Liver (tissue), 9 donors: ENCODE measurements around the gene ASB13. TPM values are rescaled to one million over a fixed set of nuclear protein-coding genes. Genes with fewer than 3 reads are reported as not detected.

ENCODE experiments used
- DNase-seq: peaks from one replicate; pipeline ENCODE4 v3.0.0-alpha.2; 2017; ENCODE audit warnings: low spot score
- H3K27ac ChIP-seq, 2 donors: one replicate each; pipeline ENCODE4 v1.7.0; 2013; ENCODE audit warnings: inconsistent platforms in 2 of 2, low read length in 2 of 2, control low read depth in 1 of 2, low read depth in 1 of 2, mild to moderate bottlenecking in 1 of 2
- H3K27me3 ChIP-seq, 4 donors: one replicate each; pipeline versions ENCODE4 v1.6.1 to v1.7.0; 2013; ENCODE audit warnings: low read length in 3 of 4, inconsistent platforms in 1 of 4, mild to moderate bottlenecking in 1 of 4, moderate library complexity in 1 of 4; ENCODE audit not compliant: control insufficient read depth in 4 of 4, insufficient read depth in 4 of 4
- H3K36me3 ChIP-seq, 4 donors: one replicate each; pipeline versions ENCODE4 v1.6.1 to v1.7.0; 2013; ENCODE audit warnings: low read length in 3 of 4, mild to moderate bottlenecking in 3 of 4, low read depth in 1 of 4, moderate library complexity in 1 of 4; ENCODE audit not compliant: control insufficient read depth in 4 of 4, insufficient read depth in 3 of 4
- H3K4me1 ChIP-seq, 4 donors: one replicate each; pipeline versions ENCODE4 v1.6.1 to v1.7.0; 2013; ENCODE audit warnings: low read length in 3 of 4, mild to moderate bottlenecking in 3 of 4, moderate library complexity in 1 of 4; ENCODE audit not compliant: control insufficient read depth in 4 of 4, insufficient read depth in 4 of 4
- H3K4me3 ChIP-seq, 3 donors: one replicate each; pipeline versions ENCODE4 v1.6.1 to v1.7.0; 2013; ENCODE audit warnings: low read length in 3 of 3, control low read depth in 1 of 3, low read depth in 1 of 3, mild to moderate bottlenecking in 1 of 3
- H3K9ac ChIP-seq, 2 donors: one replicate each; pipeline ENCODE4 v1.7.0; 2013; ENCODE audit warnings: low read length in 2 of 2, mild to moderate bottlenecking in 2 of 2, moderate library complexity in 2 of 2, control low read depth in 1 of 2, low read depth in 1 of 2
- H3K9me3 ChIP-seq, 4 donors: one replicate each; pipeline versions ENCODE4 v1.6.1 to v1.7.0; 2013; ENCODE audit warnings: low read length in 3 of 4; ENCODE audit not compliant: control insufficient read depth in 4 of 4
- CTCF ChIP-seq: fragments of 150-350 bp; IDR thresholded peaks from 2 replicates; pipeline ENCODE4 v1.5.1; 2017; ENCODE audit warnings: improper control_type of control experiment, low read depth, low read length; ENCODE audit not compliant: missing input control
- EGR1 ChIP-seq, 2 donors: IDR thresholded peaks; 2 replicates each; pipeline ENCODE4 v1.6.1; 2016 to 2018; ENCODE audit warnings: antibody characterized with exemption in 2 of 2, low read depth in 2 of 2
- FOXA1 ChIP-seq: IDR thresholded peaks from 2 replicates; pipeline ENCODE4 v1.6.1; 2016; ENCODE audit warnings: antibody characterized with exemption
- FOXA2 ChIP-seq: IDR thresholded peaks from 2 replicates; pipeline ENCODE4 v1.6.1; 2016; ENCODE audit warnings: antibody characterized with exemption
- GABPA ChIP-seq, 2 donors: IDR thresholded peaks in 1 of 2; conservative IDR thresholded peaks in 1 of 2; 2 replicates each; pipeline ENCODE4 v1.6.1; 2016; ENCODE audit warnings: antibody characterized with exemption in 2 of 2, mild to moderate bottlenecking in 1 of 2, moderate library complexity in 1 of 2
- HNF4A ChIP-seq, 2 donors: conservative IDR thresholded peaks; 2 replicates each; pipeline ENCODE4 v1.6.1; 2016; ENCODE audit warnings: antibody characterized with exemption in 2 of 2, mild to moderate bottlenecking in 2 of 2
- JUND ChIP-seq, 2 donors: IDR thresholded peaks; 2 replicates each; pipeline ENCODE4 v1.6.1; 2016; ENCODE audit warnings: antibody characterized with exemption in 2 of 2
- NR2F2 ChIP-seq: IDR thresholded peaks from 2 replicates; pipeline ENCODE4 v1.6.1; 2016; ENCODE audit warnings: antibody characterized with exemption
- RAD21 ChIP-seq, 2 donors: IDR thresholded peaks; 2 replicates each; pipeline ENCODE4 v1.6.1; 2016; ENCODE audit warnings: antibody characterized with exemption in 2 of 2, mild to moderate bottlenecking in 2 of 2
- RXRA ChIP-seq, 2 donors: IDR thresholded peaks; 2 replicates each; pipeline ENCODE4 v1.6.1; 2017 to 2018; ENCODE audit warnings: antibody characterized with exemption in 2 of 2, mild to moderate bottlenecking in 1 of 2
- SP1 ChIP-seq: IDR thresholded peaks from 2 replicates; pipeline ENCODE4 v1.6.1; 2018; ENCODE audit warnings: antibody characterized with exemption, mild to moderate bottlenecking
- TAF1 ChIP-seq: conservative IDR thresholded peaks from 2 replicates; pipeline ENCODE4 v1.6.1; 2016; ENCODE audit warnings: antibody characterized with exemption, mild to moderate bottlenecking
- YY1 ChIP-seq: IDR thresholded peaks from 2 replicates; pipeline ENCODE4 v1.6.1; 2016; ENCODE audit warnings: antibody characterized with exemption, mild to moderate bottlenecking
- ZBTB33 ChIP-seq: IDR thresholded peaks from 2 replicates; pipeline ENCODE4 v1.6.1; 2016; ENCODE audit warnings: antibody characterized with exemption
- WGBS: extraction: QIAGEN DNeasy Blood & Tissue Kit; methylation state at CpG from one replicate; pipeline ENCODE4 v1.1.7; 2013; 5-methylcytosine and 5-hydroxymethylcytosine counted together
- polyA plus RNA-seq, 2 donors: library from polyadenylated mRNA; stranded (reverse) in 1 of 2; unstranded in 1 of 2; fragments of 200-250 nt in 1 of 2; fragments of >200 nt in 1 of 2; fragmentation: Nextera tagmentation in 1 of 2; extraction: Ambion mirVana in 1 of 2; gene quantifications; one replicate each; pipeline versions ENCODE4 v1.2.1 to v1.2.3, GENCODE V29; 2013 to 2015
- total RNA-seq, 2 donors: library from RNA; depleted of rRNA; stranded (reverse); fragments of >200 nt; gene quantifications; one replicate each; pipeline ENCODE4 v1.2.3, GENCODE V29; 2014
- TF ChIP-seq, protein P1 (sequence below): IDR thresholded peaks from 2 replicates; pipeline ENCODE4 v1.6.1; 2016; ENCODE audit warnings: antibody characterized with exemption
- TF ChIP-seq, protein P2 (sequence below): IDR thresholded peaks from 2 replicates; pipeline ENCODE4 v1.6.1; 2016; ENCODE audit warnings: antibody characterized with exemption
- TF ChIP-seq, protein P3 (sequence below): IDR thresholded peaks from 2 replicates; pipeline ENCODE4 v1.6.1; 2016; ENCODE audit warnings: antibody characterized with exemption, mild to moderate bottlenecking
- donor health status: healthy.
- donor health status: healthy.
- donor health status: healthy.
- donor health status: healthy.
- donor health status: healthy.

ASB13 gene
- total and polyA plus RNA-seq, 4 donors = 8.5 to 48.3 (median 42.5) TPM

DNA sequence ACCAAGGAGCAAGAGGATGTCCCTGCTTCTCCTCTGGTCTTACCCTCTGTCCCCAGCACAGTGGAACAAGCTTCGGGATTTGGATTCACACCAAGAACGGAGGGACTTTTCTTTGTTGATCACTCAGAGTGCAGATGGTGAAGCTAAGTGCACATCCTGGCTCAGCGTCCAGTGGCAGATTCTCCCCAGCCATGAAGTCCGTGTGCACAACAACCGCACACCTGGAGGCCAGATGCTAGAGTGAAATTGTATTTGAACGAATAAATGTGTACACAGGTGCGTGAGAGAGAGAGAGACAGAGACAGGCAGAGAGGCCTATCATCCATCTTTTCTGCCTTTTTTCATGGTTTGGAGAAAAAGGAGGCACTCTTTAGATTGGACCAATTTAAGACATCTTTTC is 31.5 kb downstream of the ASB13 start:
- DNase-seq = no peak
- no peaks in the 10 kb centered on the region for H3K27me3 ChIP-seq
- no peaks in the 10 kb centered on the region for H3K9me3 ChIP-seq
- H3K4me3 ChIP-seq = no peak overlapping the region
- peaks cover 5 to 14% (median 13%) of the 10 kb centered on the region in 4 donors for H3K36me3 ChIP-seq
- H3K27ac ChIP-seq = no peak overlapping the region
- 82% methylated on average over 7 of the region's 7 CpGs for WGBS
- peaks cover 5 to 13% (median 6%) of the 10 kb centered on the region in 4 donors for H3K4me1 ChIP-seq
- TF ChIP-seq ZBTB33 = no peak
- TF ChIP-seq JUND (IDR thresholded peaks at IDR 0.05) = no peak
- TF ChIP-seq, protein P1, sequence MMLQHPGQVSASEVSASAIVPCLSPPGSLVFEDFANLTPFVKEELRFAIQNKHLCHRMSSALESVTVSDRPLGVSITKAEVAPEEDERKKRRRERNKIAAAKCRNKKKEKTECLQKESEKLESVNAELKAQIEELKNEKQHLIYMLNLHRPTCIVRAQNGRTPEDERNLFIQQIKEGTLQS = no peak
- TF ChIP-seq, protein P2, sequence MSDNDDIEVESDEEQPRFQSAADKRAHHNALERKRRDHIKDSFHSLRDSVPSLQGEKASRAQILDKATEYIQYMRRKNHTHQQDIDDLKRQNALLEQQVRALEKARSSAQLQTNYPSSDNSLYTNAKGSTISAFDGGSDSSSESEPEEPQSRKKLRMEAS = no peak
- TF ChIP-seq CTCF = no peak
- TF ChIP-seq RXRA (IDR thresholded peaks at IDR 0.05) = no peak
- no peak for TF ChIP-seq FOXA2
- TF ChIP-seq SP1 = no peak
- no peak for TF ChIP-seq NR2F2
- TF ChIP-seq EGR1 (IDR thresholded peaks at IDR 0.05; ENCODE audit: low read depth in 2 of 2) = no peak
- TF ChIP-seq, protein P3, sequence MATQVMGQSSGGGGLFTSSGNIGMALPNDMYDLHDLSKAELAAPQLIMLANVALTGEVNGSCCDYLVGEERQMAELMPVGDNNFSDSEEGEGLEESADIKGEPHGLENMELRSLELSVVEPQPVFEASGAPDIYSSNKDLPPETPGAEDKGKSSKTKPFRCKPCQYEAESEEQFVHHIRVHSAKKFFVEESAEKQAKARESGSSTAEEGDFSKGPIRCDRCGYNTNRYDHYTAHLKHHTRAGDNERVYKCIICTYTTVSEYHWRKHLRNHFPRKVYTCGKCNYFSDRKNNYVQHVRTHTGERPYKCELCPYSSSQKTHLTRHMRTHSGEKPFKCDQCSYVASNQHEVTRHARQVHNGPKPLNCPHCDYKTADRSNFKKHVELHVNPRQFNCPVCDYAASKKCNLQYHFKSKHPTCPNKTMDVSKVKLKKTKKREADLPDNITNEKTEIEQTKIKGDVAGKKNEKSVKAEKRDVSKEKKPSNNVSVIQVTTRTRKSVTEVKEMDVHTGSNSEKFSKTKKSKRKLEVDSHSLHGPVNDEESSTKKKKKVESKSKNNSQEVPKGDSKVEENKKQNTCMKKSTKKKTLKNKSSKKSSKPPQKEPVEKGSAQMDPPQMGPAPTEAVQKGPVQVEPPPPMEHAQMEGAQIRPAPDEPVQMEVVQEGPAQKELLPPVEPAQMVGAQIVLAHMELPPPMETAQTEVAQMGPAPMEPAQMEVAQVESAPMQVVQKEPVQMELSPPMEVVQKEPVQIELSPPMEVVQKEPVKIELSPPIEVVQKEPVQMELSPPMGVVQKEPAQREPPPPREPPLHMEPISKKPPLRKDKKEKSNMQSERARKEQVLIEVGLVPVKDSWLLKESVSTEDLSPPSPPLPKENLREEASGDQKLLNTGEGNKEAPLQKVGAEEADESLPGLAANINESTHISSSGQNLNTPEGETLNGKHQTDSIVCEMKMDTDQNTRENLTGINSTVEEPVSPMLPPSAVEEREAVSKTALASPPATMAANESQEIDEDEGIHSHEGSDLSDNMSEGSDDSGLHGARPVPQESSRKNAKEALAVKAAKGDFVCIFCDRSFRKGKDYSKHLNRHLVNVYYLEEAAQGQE = no peak
- no peak for TF ChIP-seq YY1
- no peak for TF ChIP-seq HNF4A (conservative IDR thresholded peaks at IDR 0.05)
- TF ChIP-seq GABPA (IDR thresholded peaks at IDR 0.05 in 1 of 2, conservative IDR thresholded peaks at IDR 0.05 in 1 of 2) = no peak
- no peak for TF ChIP-seq TAF1
- TF ChIP-seq RAD21 (IDR thresholded peaks at IDR 0.05) = no peak
- TF ChIP-seq FOXA1 = no peak
- H3K9ac ChIP-seq = no peak overlapping the region
